Activated CD8-positive, alpha-beta memory T cell treated with anti-CD3 and anti-CD28 coated beads, Interleukin-2, amount 50 U/mL, for 24 hours (primary cell): ENCODE measurements around the gene MTHFD2L.

ENCODE experiments used
- DNase-seq: peaks from one replicate; pipeline ENCODE4 v3.0.0-alpha.2; 2020; ENCODE audit errors: extremely low read depth

MTHFD2L gene

DNA sequence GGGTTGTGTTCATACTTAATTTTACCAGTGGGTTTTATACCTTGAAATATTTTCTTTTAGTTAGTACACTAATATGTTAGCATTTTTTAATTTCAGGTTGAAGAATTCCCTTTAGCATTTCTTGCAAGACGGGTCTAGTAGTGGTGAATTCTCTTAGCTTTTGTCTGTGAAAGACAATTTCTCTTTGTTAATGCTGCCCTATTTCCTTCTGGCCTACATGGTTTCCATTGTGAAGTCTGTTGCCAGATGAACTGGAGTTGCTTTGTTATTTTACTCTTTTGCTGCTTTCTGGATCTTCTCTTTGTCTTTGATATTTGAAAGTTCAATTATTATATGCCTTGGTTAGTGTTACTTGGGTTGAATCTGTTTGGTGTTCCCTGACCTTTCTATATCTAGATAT, 25.0 kb upstream of the MTHFD2L start:
- no peak for DNase-seq

DNA sequence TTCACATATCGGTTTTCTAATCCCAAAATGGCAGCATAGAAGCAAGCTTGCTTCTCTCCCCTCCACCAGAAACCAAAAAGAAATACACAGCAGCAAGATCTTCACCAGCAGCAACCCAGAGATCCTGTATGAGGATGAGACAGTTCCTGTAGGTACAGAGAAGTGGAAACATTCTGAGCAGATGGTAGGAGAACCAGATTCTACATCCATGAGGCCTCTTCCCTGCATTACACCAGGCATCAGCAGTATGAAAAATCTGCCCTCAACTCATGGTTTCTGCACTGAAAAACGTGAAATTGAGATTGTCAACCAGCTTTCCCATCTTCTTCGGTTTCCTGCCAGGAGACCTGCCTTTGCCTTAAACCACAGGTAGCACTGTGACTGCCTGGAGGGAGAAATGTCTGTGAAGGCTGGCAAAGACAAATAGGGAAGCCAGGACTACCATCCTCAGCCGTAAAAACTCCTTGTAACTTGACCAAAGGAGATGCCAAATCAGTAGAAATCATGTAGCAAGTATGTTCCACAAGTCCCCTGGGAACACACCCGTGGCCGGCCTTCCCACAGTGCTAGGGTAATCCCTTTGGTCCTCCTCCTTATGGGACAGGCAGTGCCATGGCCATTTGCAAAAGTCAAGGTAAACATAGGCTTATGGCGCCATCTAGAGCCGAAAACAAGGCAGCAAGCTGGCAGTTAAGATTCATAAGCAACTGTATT, 24.0 kb upstream of the MTHFD2L start:
- no peak for DNase-seq

GRCh38 chr4:74134500-74134852, 23.4 kb upstream of the MTHFD2L start:
- no peak for DNase-seq

DNA sequence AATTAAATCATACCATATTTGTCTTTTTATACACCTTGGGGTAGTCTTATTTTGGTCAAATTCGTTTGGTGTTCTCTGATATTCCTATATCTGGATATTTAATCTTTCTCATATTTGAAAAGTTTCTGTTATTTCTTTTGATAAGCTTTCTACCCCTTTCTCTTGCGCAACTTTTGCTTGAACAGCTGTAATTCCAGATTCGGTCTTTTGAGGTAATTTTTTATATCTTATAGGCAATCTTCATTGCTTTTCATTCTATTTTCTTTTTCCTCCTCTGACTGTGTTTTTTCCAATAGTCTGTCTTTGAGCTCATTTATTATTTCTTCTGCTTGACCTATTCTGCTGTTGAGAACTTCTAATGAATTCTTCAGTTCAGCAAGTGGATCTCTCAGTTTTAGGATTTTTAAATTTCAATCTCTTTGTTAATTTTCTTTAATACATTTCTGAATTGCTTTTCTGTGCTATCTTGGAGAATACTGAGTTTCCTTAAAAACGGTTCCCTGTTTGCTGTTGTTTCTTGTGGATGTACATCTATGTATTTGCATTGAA, 11.3 kb upstream of the MTHFD2L start:
- no peak for DNase-seq

- no peak for DNase-seq
Measured at GRCh38 chr4:74148205-74148604, 9.7 kb upstream of the MTHFD2L start.

- DNase-seq, result no peak
Measured at GRCh38 chr4:74152836-74153235, 5.1 kb upstream of the MTHFD2L start.

- DNase-seq, result no peak
Measured at GRCh38 chr4:74156521-74156920, 1.4 kb upstream of the MTHFD2L start.

DNA sequence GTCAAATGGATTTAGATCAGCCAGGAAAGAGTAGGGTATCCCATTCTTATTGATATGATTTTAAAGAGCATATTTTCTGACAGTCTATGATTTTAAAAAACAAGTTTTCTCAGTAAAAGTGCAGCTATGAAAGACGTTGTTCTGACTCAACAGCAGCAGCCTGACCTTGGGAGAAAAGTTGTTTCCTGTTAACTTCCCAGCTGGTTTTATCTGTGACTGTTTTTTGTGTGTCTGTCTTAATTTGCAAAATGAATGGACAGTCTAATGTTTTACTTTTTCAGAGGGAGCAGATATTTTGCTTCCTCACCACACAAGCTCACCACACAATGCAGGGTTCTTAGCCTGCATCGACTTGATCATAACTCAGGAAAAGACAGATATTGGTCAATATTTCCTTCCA, 764 bp upstream of the MTHFD2L start:
- DNase-seq, result no peak

- no peak for DNase-seq
Measured at GRCh38 chr4:74158466-74159142, 686 bp downstream of the MTHFD2L start.

DNA sequence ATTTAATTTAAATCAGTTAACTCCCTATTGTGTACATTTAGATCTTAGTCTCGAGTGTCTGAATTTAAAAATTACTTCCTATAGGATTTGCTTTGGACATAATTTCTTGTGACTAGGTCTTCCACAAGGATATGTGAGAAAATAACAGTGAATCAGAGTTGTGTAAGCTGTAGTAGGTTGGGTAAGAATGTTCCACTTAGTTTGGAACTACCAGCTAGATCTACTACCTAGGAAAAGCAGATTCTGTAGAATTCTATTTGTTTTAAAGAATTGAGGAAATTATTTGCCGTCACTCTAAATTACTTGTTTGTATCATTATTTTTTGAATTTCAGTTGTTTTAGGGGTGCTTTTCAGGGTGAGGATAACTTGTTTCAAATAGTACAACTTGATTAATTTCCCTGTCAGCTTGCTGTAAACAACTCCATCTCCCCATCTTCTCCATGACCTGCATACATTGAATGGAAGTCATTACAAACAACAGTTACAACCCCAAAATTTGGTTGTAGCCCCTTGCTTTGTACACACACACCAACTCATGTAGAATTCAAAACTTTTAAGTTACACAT, 1.3 kb downstream of the MTHFD2L start:
- no peak for DNase-seq

DNA sequence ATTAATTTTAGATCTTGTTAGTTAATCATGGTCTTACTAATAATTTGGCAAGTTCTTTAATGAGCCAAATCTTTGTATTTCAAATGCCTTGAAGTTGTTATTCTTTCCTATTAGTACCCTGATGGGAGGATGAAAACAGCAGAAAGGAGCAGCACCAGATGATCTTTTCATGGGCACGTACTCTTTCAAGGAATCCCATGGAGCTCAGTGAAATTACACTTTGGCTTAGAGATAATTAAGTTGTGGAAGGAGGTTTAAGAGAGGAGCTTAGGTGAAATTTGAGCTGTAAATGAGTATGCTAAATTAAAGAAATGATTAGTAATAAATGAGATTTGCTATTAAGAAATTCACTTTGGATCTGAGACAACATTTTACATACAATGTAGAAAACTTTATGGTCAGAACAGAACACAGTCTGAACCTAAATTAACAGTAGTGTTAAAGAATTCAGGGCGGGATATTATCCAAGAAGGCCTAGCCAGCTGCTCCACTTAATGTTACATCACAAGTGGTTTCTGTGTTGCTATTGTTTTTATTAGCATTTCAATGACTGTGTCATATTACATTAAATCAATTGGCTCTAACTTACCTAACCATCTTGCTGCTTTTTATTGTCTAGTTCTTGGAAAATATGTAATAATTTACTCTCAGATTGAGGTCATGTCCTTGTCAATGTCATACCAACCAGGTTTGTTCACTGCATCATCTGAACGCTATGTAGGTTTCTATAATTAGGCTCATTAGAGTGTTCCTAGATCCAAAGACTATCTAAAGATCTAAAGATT, 3.9 kb downstream of the MTHFD2L start:
- DNase-seq, result no peak

GRCh38 chr4:74166135-74166534, 8.2 kb downstream of the MTHFD2L start:
- DNase-seq, result no peak

DNA sequence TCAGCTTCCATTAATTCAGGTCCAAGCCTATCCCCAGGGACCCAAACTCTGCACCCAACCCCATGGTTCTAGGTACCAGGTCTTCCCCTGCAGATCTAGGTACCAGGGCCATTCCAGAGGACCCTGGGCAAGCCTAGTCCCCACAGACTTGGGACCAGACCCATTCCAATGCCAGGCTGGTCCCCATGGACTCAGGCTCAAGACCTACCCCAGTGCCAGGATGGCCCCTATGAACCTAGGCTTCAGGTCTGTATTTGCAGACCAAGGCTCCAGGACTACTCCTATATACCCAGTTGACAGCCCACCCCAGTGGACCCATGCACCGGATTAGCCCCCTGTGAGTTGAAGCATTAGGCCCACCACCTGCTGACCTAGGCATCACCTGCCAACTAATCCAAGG, 8.9 kb downstream of the MTHFD2L start:
- DNase-seq, result no peak

DNA sequence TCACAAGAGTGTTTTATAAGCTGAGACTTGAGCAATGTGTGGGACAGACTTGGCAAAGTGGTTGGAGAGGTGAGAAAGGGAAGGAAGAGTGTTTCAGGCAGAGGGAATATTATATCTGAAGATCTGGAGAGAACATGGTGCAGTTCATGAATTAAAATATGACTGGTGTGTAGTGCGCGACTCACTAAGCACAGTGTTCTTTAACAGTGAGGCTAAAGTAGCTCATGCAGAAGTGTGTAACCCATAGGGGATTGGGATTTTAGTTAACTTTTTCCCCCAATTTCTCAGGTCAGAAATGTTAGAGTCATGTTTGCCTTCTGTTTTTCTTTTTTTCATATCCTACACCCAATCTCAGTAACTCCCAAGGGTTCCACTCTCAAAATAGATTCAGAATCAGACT, 9.7 kb downstream of the MTHFD2L start:
- DNase-seq, result no peak

- DNase-seq, result no peak
Measured at GRCh38 chr4:74168841-74169240, 10.9 kb downstream of the MTHFD2L start.

- DNase-seq, result no peak
Measured at GRCh38 chr4:74173321-74173720, 15.4 kb downstream of the MTHFD2L start.

- DNase-seq, result no peak
Measured at GRCh38 chr4:74174421-74174820, 16.5 kb downstream of the MTHFD2L start.

DNA sequence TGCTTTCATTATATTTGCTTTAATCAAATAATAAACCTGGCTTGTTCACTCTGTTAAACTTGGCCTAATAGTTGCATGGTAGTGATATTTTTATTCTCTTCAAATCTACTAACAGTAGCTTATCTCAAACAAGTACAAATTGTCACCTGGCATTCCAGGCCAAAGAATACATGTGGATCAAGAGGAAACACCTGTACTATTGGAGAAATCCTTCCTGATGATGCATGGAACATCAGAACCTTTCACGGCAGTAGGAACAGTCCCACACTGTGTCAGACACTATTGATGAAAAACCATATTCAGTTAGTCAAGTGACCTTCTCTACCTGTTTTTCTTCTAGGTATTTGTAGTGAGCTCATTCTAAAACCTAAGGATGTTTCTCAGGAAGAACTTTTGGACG, 17.0 kb downstream of the MTHFD2L start:
- DNase-seq, result no peak

GRCh38 chr4:74175379-74175778, 17.5 kb downstream of the MTHFD2L start:
- DNase-seq, result no peak

GRCh38 chr4:74178798-74179197, 20.9 kb downstream of the MTHFD2L start:
- no peak for DNase-seq

DNA sequence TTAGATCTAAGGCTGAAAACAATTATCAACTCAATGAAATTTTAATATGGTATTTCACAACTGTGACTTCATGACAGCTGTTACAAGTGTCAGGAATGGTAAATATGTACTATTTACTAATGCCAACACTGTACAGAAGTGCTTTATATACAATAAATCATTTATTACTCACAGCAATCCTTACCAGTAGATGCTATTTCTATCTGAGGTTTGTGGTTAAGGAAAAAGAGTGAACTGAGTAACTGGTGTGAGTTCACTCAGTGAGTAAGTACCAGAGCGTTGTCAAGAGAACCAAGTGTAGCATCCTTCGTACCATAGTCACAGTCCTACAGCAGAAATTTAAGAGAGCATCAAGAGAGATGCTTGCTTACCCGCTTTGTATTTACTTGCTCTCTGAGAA, 23.3 kb downstream of the MTHFD2L start:
- no peak for DNase-seq

GRCh38 chr4:74188912-74189311, 31.0 kb downstream of the MTHFD2L start:
- no peak for DNase-seq
